IPS-18c (cell line): Measurements from ENCODE around the gene CLDN12.
"Not testable (repeated sequence)": the region's sequence is repeated elsewhere in the genome, so short reads cannot be mapped to it uniquely, and the experiment has no call there.

Source experiments
- H3K4me3 ChIP-seq: 2 replicates; pipeline ENCODE4 v1.7.0; 2013; ENCODE audit warnings: low read depth, mild to moderate bottlenecking, low read length, moderate library complexity; ENCODE audit not compliant: insufficient read depth
- H3K9me3 ChIP-seq: one replicate; pipeline ENCODE4 v1.6.1; 2013; ENCODE audit warnings: mild to moderate bottlenecking, low read length, moderate library complexity; ENCODE audit not compliant: control insufficient read depth, insufficient read depth

Gene CLDN12

GRCh38 chr7:90424720-90425119, 21.5 kb downstream of the CLDN12 start:
- Histone ChIP-seq H3K9me3 (peaks cover 2% of the 10 kb centered on the region), H3K4me3 (no peak overlapping the region)

DNA sequence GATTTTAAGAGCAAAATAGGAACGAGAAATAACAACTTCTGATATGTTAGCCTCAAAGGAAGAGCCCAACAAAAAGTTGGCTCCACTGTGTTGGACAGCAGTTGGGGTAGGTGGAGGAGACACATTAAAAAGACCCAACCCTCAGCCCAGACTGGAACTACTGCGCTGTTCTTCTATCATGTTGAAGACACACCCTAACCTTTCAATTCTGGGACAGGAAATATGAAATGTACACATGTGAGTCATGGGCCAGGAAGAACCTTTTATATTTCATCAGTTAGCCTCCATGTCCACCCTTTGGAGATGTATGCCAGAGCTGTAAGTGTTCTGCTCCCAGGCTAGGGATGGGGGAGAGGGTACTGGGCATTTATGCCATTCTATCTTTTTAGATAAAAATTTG, 22.1 kb downstream of the CLDN12 start:
- H3K9me3 ChIP-seq: peaks cover 2% of the 10 kb centered on the region
- H3K4me3 ChIP-seq: no peak overlapping the region

GRCh38 chr7:90430614-90431460, 27.6 kb downstream of the CLDN12 start:
- Histone ChIP-seq H3K4me3 (no peak overlapping the region), H3K9me3 (no peaks in the 10 kb centered on the region)

GRCh38 chr7:90432752-90433151, 29.5 kb downstream of the CLDN12 start:
- Histone ChIP-seq H3K9me3 (no peaks in the 10 kb centered on the region), H3K4me3 (no peak overlapping the region)

DNA sequence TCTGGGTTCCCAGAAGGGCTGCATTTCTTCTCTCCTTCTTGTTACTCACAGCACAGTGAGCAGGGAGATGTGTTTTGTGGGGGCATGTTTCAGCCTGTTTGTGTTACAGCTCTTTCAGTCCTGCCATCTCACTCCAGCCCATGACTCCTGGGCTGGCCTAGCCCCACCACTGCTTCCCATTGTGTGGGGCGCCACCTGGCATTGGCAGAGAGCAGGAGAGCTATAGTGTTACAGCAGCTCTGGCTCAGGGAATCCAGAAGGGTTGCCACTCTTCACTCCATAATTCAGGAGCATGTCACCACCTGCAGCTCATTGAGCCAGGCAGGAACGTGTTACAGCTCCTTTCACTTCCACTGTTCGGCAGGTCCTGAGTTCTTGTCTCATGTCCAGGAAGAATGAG, 30.0 kb downstream of the CLDN12 start:
- no peaks in the 10 kb centered on the region for H3K9me3 ChIP-seq
- no peak overlapping the region for H3K4me3 ChIP-seq

DNA sequence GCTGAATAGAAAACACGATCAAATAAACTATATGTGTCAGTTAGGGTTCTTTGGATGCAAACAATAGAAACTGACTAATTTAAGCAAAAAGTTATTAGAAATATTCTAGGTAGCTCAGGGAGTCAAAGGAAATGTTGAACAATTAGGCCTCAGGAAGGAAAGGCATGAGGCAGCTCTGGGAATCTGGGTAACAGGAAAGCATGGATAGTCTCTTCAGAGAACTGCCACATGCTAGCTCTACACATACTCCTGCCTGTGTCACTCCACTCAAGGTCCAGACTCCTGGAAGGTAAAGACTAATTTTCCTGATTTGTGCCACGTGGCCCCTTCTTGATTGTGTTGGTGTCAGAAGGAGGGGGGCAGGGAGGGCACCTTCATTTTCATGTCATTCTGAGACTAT, 42.4 kb downstream of the CLDN12 start:
- Histone ChIP-seq H3K4me3 (no peak overlapping the region), H3K9me3 (no peaks in the 10 kb centered on the region)

DNA sequence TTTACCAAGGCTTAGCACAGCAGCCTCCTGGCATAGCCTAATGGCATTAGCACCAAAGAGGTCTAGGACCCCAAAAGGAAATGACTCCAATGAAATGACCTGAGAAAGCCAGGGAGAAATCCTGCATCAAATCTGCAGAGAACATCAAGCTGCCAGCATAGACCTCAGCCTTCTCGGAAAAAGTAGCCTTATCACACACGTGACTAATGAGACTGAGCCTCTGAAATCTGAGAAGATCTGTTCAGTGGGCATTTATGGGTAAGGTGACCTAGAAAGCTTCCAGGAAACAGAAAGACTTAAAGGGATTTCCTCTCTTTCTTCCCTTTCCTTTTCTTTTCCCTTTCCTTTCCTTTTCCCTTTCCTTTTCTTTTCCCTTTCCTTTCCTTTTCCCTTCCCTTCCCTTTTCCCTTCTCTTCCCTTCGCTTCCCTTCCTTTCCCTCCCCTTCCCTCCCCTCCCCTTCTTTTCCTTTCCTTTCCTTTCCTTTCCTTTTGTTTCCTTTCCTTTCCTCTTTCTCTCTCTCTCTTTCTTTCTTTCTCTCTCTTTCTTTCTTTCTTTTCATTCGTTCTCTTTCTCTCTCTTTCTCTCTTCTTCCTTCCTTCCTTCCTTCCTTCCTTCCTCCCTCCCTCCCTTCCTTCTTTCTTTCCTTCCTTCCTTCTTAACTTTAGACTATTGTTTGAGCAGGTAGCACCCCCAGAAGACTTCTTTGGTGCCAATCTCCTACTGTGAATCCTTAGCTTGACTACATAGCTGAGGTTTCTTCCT, 43.1 kb downstream of the CLDN12 start:
- Histone ChIP-seq H3K4me3 (no peak overlapping the region), H3K9me3 (no peaks in the 10 kb centered on the region)

GRCh38 chr7:90453259-90453891, 50.1 kb downstream of the CLDN12 start:
- no peaks in the 10 kb centered on the region for H3K9me3 ChIP-seq

DNA sequence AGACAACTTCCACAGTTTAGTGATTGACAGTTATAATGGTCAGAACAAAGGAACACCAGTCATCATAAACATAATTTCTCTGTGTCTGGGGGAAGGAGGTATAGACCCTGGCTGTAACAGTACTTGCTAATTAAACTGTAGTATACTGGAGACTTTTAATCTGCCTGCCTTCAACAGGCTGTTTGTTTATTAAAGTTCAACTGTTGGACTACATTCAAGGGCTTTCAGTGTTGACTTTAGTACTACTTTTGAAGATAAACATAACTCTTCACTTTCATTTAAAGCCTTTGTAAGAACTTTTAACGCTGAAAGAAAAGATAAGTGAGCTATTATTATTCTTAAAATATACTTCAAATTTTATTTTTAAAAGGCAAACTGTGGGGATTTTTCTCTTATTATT, 50.7 kb downstream of the CLDN12 start:
- Histone ChIP-seq H3K4me3 (no peak overlapping the region), H3K9me3 (no peaks in the 10 kb centered on the region)

More at GRCh38 chr7:90453259-90453891, 50.1 kb downstream of the CLDN12 start:
- no peak overlapping the region for H3K4me3 ChIP-seq

- no peaks in the 10 kb centered on the region for H3K9me3 ChIP-seq
- no peak overlapping the region for H3K4me3 ChIP-seq
These were observed 52.1 kb downstream of the CLDN12 start for GRCh38 chr7:90455163-90456030.

DNA sequence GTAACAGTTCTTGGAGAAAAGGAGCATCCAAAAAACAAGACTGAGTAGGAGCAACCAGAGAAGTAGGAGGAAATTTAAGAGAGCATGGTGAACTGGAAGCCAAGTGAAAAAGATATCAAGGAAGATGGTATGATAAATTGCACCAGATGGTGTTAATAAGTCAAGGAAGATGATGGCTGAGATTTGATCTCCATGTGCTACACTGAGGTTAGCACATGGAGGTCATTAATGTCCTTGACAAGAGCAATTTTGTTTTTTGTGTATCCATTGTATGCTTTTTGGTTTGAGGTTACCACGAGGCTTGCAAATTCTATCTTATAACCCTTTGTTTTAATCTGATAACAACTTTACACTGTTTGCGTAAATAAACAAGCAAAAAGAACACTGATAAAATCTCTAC, 54.8 kb downstream of the CLDN12 start:
- no peaks in the 10 kb centered on the region for H3K9me3 ChIP-seq
- no peak overlapping the region for H3K4me3 ChIP-seq

GRCh38 chr7:90459888-90460287, 56.6 kb downstream of the CLDN12 start:
- Histone ChIP-seq H3K9me3 (peaks cover 3% of the 10 kb centered on the region), H3K4me3 (no peak overlapping the region)

GRCh38 chr7:90461219-90461618, 58.0 kb downstream of the CLDN12 start:
- Histone ChIP-seq H3K9me3 (peaks cover 10% of the 10 kb centered on the region), H3K4me3 (no peak overlapping the region)

DNA sequence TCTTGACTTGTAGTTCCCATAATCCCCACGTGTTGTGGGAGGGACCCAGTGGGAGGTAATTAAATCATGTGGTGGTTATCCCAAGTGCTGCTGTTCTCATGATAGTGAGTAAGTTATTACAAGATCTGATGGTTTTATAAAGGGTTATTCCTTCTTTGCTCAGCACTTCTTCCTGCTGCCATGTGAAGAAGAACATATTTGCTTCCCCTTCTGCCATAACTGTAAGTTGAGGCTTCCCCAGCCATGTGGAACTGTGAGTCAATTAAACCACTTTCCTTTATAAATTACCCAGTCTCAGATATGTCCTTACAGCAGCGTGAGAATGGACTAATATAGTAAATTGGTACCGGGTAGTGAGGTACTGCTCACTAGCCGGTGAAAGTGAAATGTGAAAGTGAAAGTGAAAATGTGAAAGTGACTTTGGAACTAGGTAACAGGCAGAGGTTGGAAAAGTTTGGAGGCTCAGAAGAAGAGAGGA, 59.9 kb downstream of the CLDN12 start:
- not testable (repeated sequence) for H3K4me3 ChIP-seq

More for the DNA sequence above, 59.9 kb downstream of the CLDN12 start:
- not testable (repeated sequence) for H3K9me3 ChIP-seq
